Mucosa of descending colon (tissue), 3 donors: ENCODE results near the gene TICAM1. TPM values are rescaled to one million over a fixed set of nuclear protein-coding genes. Genes with fewer than 3 reads are reported as not detected.
"Not testable (repeated sequence)": the region's sequence is repeated elsewhere in the genome, so short reads cannot be mapped to it uniquely, and the experiment has no call there.

Experiments
- ATAC-seq: fragments of 200-7000 bp; cut with Tn5 transposase; one replicate; pipeline ENCODE4 v1.9.1; 2020; ENCODE audit warnings: mild to moderate bottlenecking, moderate library complexity
- DNase-seq, 3 donors: peaks; one replicate each; pipeline ENCODE4 v3.0.0-alpha.2; 2020
- H3K36me3 ChIP-seq: fragments of 200-600 bp; one replicate; pipeline ENCODE4 v1.8.0; 2021; ENCODE audit warnings: low read depth, mild to moderate bottlenecking
- H3K4me1 ChIP-seq: fragments of 200-600 bp; one replicate; pipeline ENCODE4 v1.8.0; 2021; ENCODE audit warnings: low read depth, mild to moderate bottlenecking
- H3K4me3 ChIP-seq: fragments of 200-600 bp; one replicate; pipeline ENCODE4 v1.8.0; 2021; ENCODE audit warnings: mild to moderate bottlenecking
- H3K9me3 ChIP-seq: fragments of 200-600 bp; one replicate; pipeline ENCODE4 v1.8.0; 2021; ENCODE audit warnings: mild to moderate bottlenecking
- CTCF ChIP-seq: fragments of 200-600 bp; IDR thresholded peaks from one replicate; pipeline ENCODE4 v1.8.0; 2022; ENCODE audit warnings: antibody characterized with exemption, mild to moderate bottlenecking
- intact Hi-C, 2 donors: fragments of 100-400 bp; cut with DNase I in 1 of 2; cut with micrococcal nuclease in 1 of 2; formaldehyde crosslinking; loops; one replicate each; pipeline versions ENCODE4 v1.11.0 to v1.11.1; 2022; cut with DNase I, micrococcal nuclease
- total RNA-seq, 3 donors: library from RNA; stranded (reverse); fragmentation: NEBNext Ultra II Directional in 2 of 3; extraction: Animal tissue kit (Norgen Biotek cat#: 25700) in 2 of 3; gene quantifications; one replicate each; pipeline versions ENCODE4 v1.2.1 to v1.2.4, GENCODE V29; 2021 to 2023
- donor health status: DM: no; HTN: no; CAD: no; lungs with moderate emphysema.
- donor health status: DM: no; HTN: no; CAD: no.
- donor health status: DM: no; HTN: yes; CAD: no.

TICAM1 gene
- total RNA-seq, 3 donors from 2014 or later, result 24.1 to 37.4 (median 26.4) TPM

- Histone ChIP-seq H3K4me3 (no peak overlapping the region), H3K4me1 (no peaks in the 10 kb centered on the region), H3K36me3 (no peaks in the 10 kb centered on the region), H3K9me3 (no peaks in the 10 kb centered on the region)
- intact Hi-C loops, result no loop called here
- ATAC-seq (no peak), DNase-seq (no peak)
- TF ChIP-seq CTCF, result no peak
These were observed 50.7 kb downstream of the TICAM1 start for GRCh38 chr19:4780860-4781259.

DNA sequence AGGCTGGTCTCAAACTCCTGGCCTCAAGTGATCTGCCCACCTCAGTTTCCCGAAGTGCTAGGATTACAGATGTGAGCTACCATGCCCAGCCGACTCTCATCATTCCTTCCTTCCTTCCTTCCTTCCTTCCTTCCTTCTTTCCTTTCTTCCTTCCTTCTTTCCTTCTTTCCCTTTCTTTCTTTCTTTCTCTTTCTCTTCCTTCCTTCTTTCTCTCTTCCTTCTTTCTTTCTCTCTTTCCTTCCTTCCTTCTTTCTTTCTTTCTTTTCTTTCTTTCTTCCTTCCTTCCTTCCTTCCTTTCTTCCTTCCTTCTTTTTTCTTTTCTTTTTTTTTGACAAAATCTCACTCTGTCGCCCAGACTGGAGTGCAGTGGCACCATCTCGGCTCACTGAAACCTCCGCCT, 53.4 kb downstream of the TICAM1 start:
- H3K4me1 ChIP-seq, H3K9me3 ChIP-seq, H3K4me3 ChIP-seq, DNase-seq, intact Hi-C loops, ATAC-seq, H3K36me3 ChIP-seq: not testable (repeated sequence)

GRCh38 chr19:4776436-4777211, 54.9 kb downstream of the TICAM1 start:
- DNase-seq, result no peak
- intact Hi-C loops, result no loop called here
- H3K36me3 ChIP-seq, result no peaks in the 10 kb centered on the region
- H3K9me3 ChIP-seq, result no peaks in the 10 kb centered on the region
- ATAC-seq, result no peak
- H3K4me1 ChIP-seq, result no peaks in the 10 kb centered on the region
- TF ChIP-seq CTCF, result no peak
- H3K4me3 ChIP-seq, result no peak overlapping the region

GRCh38 chr19:4775627-4776152, 55.8 kb downstream of the TICAM1 start:
- Histone ChIP-seq H3K4me3 (no peak overlapping the region), H3K36me3 (no peaks in the 10 kb centered on the region), H3K4me1 (no peaks in the 10 kb centered on the region), H3K9me3 (no peaks in the 10 kb centered on the region)
- DNase-seq (no peak), ATAC-seq (no peak)
- intact Hi-C loops, result no loop called here
- no peak for TF ChIP-seq CTCF

- intact Hi-C loops, result no loop called here
- TF ChIP-seq CTCF, result no peak
- no peak for DNase-seq
- H3K36me3 ChIP-seq, result no peaks in the 10 kb centered on the region
- H3K9me3 ChIP-seq, result no peaks in the 10 kb centered on the region
- ATAC-seq, result no peak
- no peak overlapping the region for H3K4me3 ChIP-seq
- no peaks in the 10 kb centered on the region for H3K4me1 ChIP-seq
These were observed 57.4 kb downstream of the TICAM1 start for GRCh38 chr19:4774136-4774535.

DNA sequence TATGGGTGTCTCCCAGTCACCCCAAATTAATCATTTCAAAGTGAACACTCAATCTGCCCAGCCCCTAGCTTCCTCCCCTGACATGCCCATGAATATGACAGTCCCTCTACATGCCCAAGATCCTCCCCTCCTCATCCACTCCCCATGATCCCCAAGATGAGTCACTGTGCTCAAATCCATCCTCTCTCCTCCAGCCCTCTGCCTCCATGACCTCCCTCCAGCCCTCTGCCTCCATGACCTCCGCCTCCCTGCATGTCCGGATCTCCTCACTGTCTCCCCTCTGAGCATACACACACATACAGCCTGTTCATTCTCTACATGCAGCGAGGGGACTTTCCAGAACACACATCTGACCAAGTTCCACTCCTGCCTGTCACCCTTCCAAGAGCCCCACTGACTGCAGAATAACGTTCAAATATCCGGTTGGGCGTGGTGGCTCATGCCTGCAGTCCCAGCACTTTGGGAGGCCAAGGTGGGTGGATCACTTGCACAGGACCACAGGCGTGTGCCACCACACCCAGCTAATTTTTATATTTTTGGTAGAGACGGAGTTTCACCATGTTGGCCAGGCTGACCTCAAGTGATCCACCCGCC, 58.4 kb downstream of the TICAM1 start:
- no peak for ATAC-seq
- Histone ChIP-seq H3K36me3 (no peaks in the 10 kb centered on the region), H3K4me1 (no peaks in the 10 kb centered on the region), H3K4me3 (no peak overlapping the region), H3K9me3 (no peaks in the 10 kb centered on the region)
- TF ChIP-seq CTCF, result no peak
- intact Hi-C loops, result no loop called here
- DNase-seq, result no peak
